Transverse colon (tissue), 4 donors: Measurements from ENCODE around the gene GRM3.

Experiments used
- CTCF ChIP-seq, 5 experiments: fragments of 200-600 bp in 3 of 5; fragments of 450-650 bp in 2 of 5; sonication (generic) in 3 of 5; IDR thresholded peaks; 1 replicate in 2 of 5; 2 replicates in 3 of 5; pipeline ENCODE4 v1.5.1; 2016 to 2017; ENCODE audit warnings: antibody characterized with exemption in 5 of 5, inconsistent platforms in 3 of 5, mild to moderate bottlenecking in 2 of 5, moderate library complexity in 1 of 5
- EP300 ChIP-seq: sonication (generic); formaldehyde crosslinking; IDR thresholded peaks from one replicate; pipeline ENCODE4 v1.6.1; 2017; ENCODE audit warnings: antibody characterized with exemption, low read depth
- POLR2A ChIP-seq: fragments of 450-650 bp; IDR thresholded peaks from one replicate; pipeline ENCODE4 v1.6.1; 2016; ENCODE audit warnings: antibody characterized with exemption, mild to moderate bottlenecking, moderate library complexity
- POLR2AphosphoS5 ChIP-seq, 3 donors: sonication (generic); formaldehyde crosslinking; IDR thresholded peaks; one replicate each; pipeline ENCODE4 v1.6.1; 2016; ENCODE audit warnings: antibody characterized with exemption in 3 of 3

- no peak for TF ChIP-seq POLR2A
- no peak for TF ChIP-seq CTCF (IDR thresholded peaks at IDR 0.05)
- TF ChIP-seq POLR2AphosphoS5 (IDR thresholded peaks at IDR 0.05) = no peak
- TF ChIP-seq EP300 = no peak
Measured at GRCh38 chr7:86790383-86790782, 146.7 kb downstream of the GRM3 start.
